HepG2 (cell line): ENCODE results near the gene CDC42EP5. TPM values are rescaled to one million over a fixed set of nuclear protein-coding genes. Genes with fewer than 3 reads are reported as not detected.
A peak's percentile ranks its signal among the peaks of the same experiment; 100 is the strongest.

Experiments
- ETV5 ChIP-seq: IDR thresholded peaks from 2 replicates; pipeline ENCODE4 v1.6.1; 2018; ENCODE audit warnings: missing biosample characterization, missing genetic modification reagents, inconsistent platforms, borderline replicate concordance
- HNF4G ChIP-seq, 2 experiments: sonication (generic) in 1 of 2; formaldehyde crosslinking in 1 of 2; IDR thresholded peaks; 2 replicates each; pipeline versions ENCODE4 v1.4.0 to v1.6.1; 2011 to 2020; ENCODE audit warnings: borderline replicate concordance in 2 of 2, low read depth in 2 of 2, mild to moderate bottlenecking in 2 of 2, low read length in 1 of 2, missing genetic modification reagents in 1 of 2, moderate library complexity in 1 of 2
- KDM4B ChIP-seq: sonication (generic); formaldehyde crosslinking; IDR thresholded peaks from 2 replicates; pipeline ENCODE4 v1.4.0; 2020; ENCODE audit warnings: missing genetic modification reagents
- NCOA1 ChIP-seq: sonication (generic); formaldehyde crosslinking; IDR thresholded peaks from 2 replicates; pipeline ENCODE4 v1.9.0; 2021; ENCODE audit warnings: missing genetic modification reagents
- PAXIP1 ChIP-seq: sonication (generic); formaldehyde crosslinking; conservative IDR thresholded peaks from 2 replicates; pipeline ENCODE4 v1.4.0; 2020; ENCODE audit warnings: mild to moderate bottlenecking, missing genetic modification reagents, moderate library complexity
- SAP130 ChIP-seq: IDR thresholded peaks from 2 replicates; pipeline ENCODE4 v1.6.1; 2016; ENCODE audit warnings: low read depth
- SMARCC2 ChIP-seq: fragments of 450-650 bp; IDR thresholded peaks from 2 replicates; pipeline ENCODE4 v1.6.1; 2017; ENCODE audit warnings: antibody characterized with exemption, mild to moderate bottlenecking
- TFAP4 ChIP-seq: sonication (generic); IDR thresholded peaks from 2 replicates; pipeline ENCODE4 v1.6.1; 2016; ENCODE audit warnings: low read depth, borderline replicate concordance
- ZFP36L1 ChIP-seq: sonication (generic); formaldehyde crosslinking; IDR thresholded peaks from 2 replicates; pipeline ENCODE4 v1.8.0; 2022; ENCODE audit warnings: mild to moderate bottlenecking, missing genetic modification reagents, moderate library complexity
- polyA plus RNA-seq, 8 experiments: library from polyadenylated mRNA; depleted of rRNA in 3 of 8; stranded (reverse) in 7 of 8; unstranded in 1 of 8; fragments of >200 nt; fragmentation: Illumina TruSeq in 4 of 8; extraction: Trizol in 4 of 8; gene quantifications; 2 replicates each; pipeline versions ENCODE4 v1.2.1 to v1.2.3, GENCODE V29; 2011 to 2016; ENCODE audit warnings: low read depth in 4 of 8, missing spikeins in 1 of 8, mixed read lengths in 1 of 8; ENCODE audit not compliant: insufficient read depth in 1 of 8
- total RNA-seq, 5 experiments: library from RNA; depleted of rRNA; stranded (reverse); fragments of >200 nt; fragmentation: Illumina TruSeq; extraction: Trizol; gene quantifications; 2 replicates each; pipeline ENCODE4 v1.2.3, GENCODE V29; 2016; ENCODE audit warnings: low read depth in 1 of 5
- TF ChIP-seq, protein P1 (sequence below): IDR thresholded peaks from 2 replicates; pipeline ENCODE4 v1.6.1; 2018; ENCODE audit warnings: missing genetic modification reagents
- TF ChIP-seq, protein P2 (sequence below): fragments of 450-650 bp; IDR thresholded peaks from 2 replicates; pipeline ENCODE4 v1.6.1; 2016

The CDC42EP5 gene
- total and polyA plus RNA-seq, 2 of the 13 experiments (the other 11 are each of a cell fraction or from before 2014, with no cell fraction given) = 0.41 to 1.6 TPM

- TF ChIP-seq TFAP4 = no peak
- TF ChIP-seq SMARCC2 = no peak
- TF ChIP-seq HNF4G (IDR thresholded peaks at IDR 0.05; ENCODE audit: borderline replicate concordance, low read depth, low read length) = peak; percentile 39; the same call in 1 of the 2 replicates
- TF ChIP-seq HNF4G (CRISPR knock-in tag; IDR thresholded peaks at IDR 0.05; ENCODE audit: borderline replicate concordance, low read depth) = no peak
- TF ChIP-seq, protein P1, sequence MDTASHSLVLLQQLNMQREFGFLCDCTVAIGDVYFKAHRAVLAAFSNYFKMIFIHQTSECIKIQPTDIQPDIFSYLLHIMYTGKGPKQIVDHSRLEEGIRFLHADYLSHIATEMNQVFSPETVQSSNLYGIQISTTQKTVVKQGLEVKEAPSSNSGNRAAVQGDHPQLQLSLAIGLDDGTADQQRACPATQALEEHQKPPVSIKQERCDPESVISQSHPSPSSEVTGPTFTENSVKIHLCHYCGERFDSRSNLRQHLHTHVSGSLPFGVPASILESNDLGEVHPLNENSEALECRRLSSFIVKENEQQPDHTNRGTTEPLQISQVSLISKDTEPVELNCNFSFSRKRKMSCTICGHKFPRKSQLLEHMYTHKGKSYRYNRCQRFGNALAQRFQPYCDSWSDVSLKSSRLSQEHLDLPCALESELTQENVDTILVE = no peak
- TF ChIP-seq ETV5 (CRISPR knock-in tag) = peak; percentile 38; the same call in 1 of the 2 replicates
- no peak for TF ChIP-seq ZFP36L1
- TF ChIP-seq SAP130 (CRISPR knock-in tag) = 0 out of 2 replicates have a peak, but pooled peaks have one; percentile 22
- peak; percentile 20; the same call in 1 of the 2 replicates for TF ChIP-seq PAXIP1 (CRISPR knock-in tag)
- TF ChIP-seq KDM4B (CRISPR knock-in tag) = no peak
- no peak for TF ChIP-seq NCOA1 (CRISPR knock-in tag)
- TF ChIP-seq, protein P2, sequence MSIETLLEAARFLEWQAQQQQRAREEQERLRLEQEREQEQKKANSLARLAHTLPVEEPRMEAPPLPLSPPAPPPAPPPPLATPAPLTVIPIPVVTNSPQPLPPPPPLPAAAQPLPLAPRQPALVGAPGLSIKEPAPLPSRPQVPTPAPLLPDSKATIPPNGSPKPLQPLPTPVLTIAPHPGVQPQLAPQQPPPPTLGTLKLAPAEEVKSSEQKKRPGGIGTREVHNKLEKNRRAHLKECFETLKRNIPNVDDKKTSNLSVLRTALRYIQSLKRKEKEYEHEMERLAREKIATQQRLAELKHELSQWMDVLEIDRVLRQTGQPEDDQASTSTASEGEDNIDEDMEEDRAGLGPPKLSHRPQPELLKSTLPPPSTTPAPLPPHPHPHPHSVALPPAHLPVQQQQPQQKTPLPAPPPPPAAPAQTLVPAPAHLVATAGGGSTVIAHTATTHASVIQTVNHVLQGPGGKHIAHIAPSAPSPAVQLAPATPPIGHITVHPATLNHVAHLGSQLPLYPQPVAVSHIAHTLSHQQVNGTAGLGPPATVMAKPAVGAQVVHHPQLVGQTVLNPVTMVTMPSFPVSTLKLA = no peak
- TF ChIP-seq, all 625 proteins: peak for 8
Observed at GRCh38 chr19:54444737-54445136, 28.4 kb downstream of the CDC42EP5 start (continued).
